Neuronal stem cell (in vitro differentiated cells): Measurements from ENCODE around the gene LRRC14B.
"Not testable (repeated sequence)": the region's sequence is repeated elsewhere in the genome, so short reads cannot be mapped to it uniquely, and the experiment has no call there.

Source experiments
- DNase-seq: peaks from one replicate; pipeline ENCODE4 v3.0.0-alpha.2; 2013; ENCODE audit warnings: low spot score
- H2AFZ ChIP-seq: one replicate; pipeline ENCODE4 v1.6.1; 2013; ENCODE audit warnings: mild to moderate bottlenecking, low read length, inconsistent platforms
- H2AK5ac ChIP-seq: 2 replicates; pipeline ENCODE4 v1.6.1; 2013; ENCODE audit warnings: low read depth, mild to moderate bottlenecking, inconsistent platforms, low read length, moderate library complexity, mixed read lengths
- H2BK120ac ChIP-seq: 2 replicates; pipeline ENCODE4 v1.6.1; 2013; ENCODE audit warnings: low read depth, mild to moderate bottlenecking, inconsistent platforms, low read length, moderate library complexity, mixed read lengths
- H2BK12ac ChIP-seq: one replicate; pipeline ENCODE4 v1.6.1; 2013; ENCODE audit warnings: low read length, inconsistent platforms
- H2BK15ac ChIP-seq: 2 replicates; pipeline ENCODE4 v1.6.1; 2013; ENCODE audit warnings: mild to moderate bottlenecking, low read length, inconsistent platforms, mixed read lengths
- H2BK5ac ChIP-seq: one replicate; pipeline ENCODE4 v1.6.1; 2013; ENCODE audit warnings: inconsistent platforms, mild to moderate bottlenecking, low read length, moderate library complexity
- H3K14ac ChIP-seq: one replicate; pipeline ENCODE4 v1.6.1; 2013; ENCODE audit warnings: low read length, inconsistent platforms
- H3K18ac ChIP-seq: 2 replicates; pipeline ENCODE4 v1.6.1; 2013; ENCODE audit warnings: low read length, inconsistent platforms
- H3K23ac ChIP-seq: 2 replicates; pipeline ENCODE4 v1.6.1; 2013; ENCODE audit warnings: low read depth, mild to moderate bottlenecking, mixed read lengths, low read length, inconsistent platforms; ENCODE audit not compliant: poor library complexity
- H3K27ac ChIP-seq: replicated peaks from 3 replicates; pipeline ENCODE4 v1.5.1; 2013; ENCODE audit warnings: low read length, inconsistent platforms
- H3K27me3 ChIP-seq, 3 experiments: 2 replicates each; pipeline ENCODE4 v1.6.1; 2013; ENCODE audit warnings: low read length in 3 of 3, mild to moderate bottlenecking in 2 of 3, inconsistent platforms in 1 of 3, low read depth in 1 of 3, mixed read lengths in 1 of 3, moderate library complexity in 1 of 3; ENCODE audit not compliant: control insufficient read depth in 3 of 3, insufficient read depth in 3 of 3
- H3K36me3 ChIP-seq, 2 donors: replicated peaks in 1 of 2; 2 replicates each; pipeline ENCODE4 v1.6.1; 2013; ENCODE audit warnings: low read length in 2 of 2; ENCODE audit not compliant: control insufficient read depth in 2 of 2, insufficient read depth in 2 of 2
- H3K4ac ChIP-seq: 2 replicates; pipeline ENCODE4 v1.6.1; 2013; ENCODE audit warnings: inconsistent platforms, mild to moderate bottlenecking, low read length, moderate library complexity
- H3K4me1 ChIP-seq, 2 donors: 1 replicate in 1 of 2; 2 replicates in 1 of 2; pipeline ENCODE4 v1.6.1; 2013; ENCODE audit warnings: low read length in 2 of 2, low read depth in 1 of 2; ENCODE audit not compliant: control insufficient read depth in 2 of 2, insufficient read depth in 1 of 2
- H3K4me2 ChIP-seq: one replicate; pipeline ENCODE4 v1.6.1; 2013; ENCODE audit warnings: mild to moderate bottlenecking, low read length, inconsistent platforms; ENCODE audit not compliant: insufficient read depth, poor library complexity, severe bottlenecking
- H3K4me3 ChIP-seq, 2 donors: 2 replicates each; pipeline ENCODE4 v1.5.1; 2013; ENCODE audit warnings: low read length in 2 of 2, mild to moderate bottlenecking in 2 of 2, inconsistent platforms in 1 of 2, moderate library complexity in 1 of 2
- H3K79me1 ChIP-seq: one replicate; pipeline ENCODE4 v1.6.1; 2013; ENCODE audit warnings: low read depth, mild to moderate bottlenecking, inconsistent platforms, low read length, moderate library complexity
- H3K9ac ChIP-seq: one replicate; pipeline ENCODE4 v1.6.1; 2013; ENCODE audit warnings: mild to moderate bottlenecking, low read depth, low read length, inconsistent platforms; ENCODE audit not compliant: poor library complexity
- H3K9me3 ChIP-seq, 2 donors: replicated peaks in 1 of 2; 2 replicates each; pipeline versions ENCODE3 to v1.6.1; 2013; ENCODE audit warnings: low read length in 2 of 2, mild to moderate bottlenecking in 2 of 2, inconsistent platforms in 1 of 2, low read depth in 1 of 2, mixed read lengths in 1 of 2, moderate library complexity in 1 of 2; ENCODE audit not compliant: control insufficient read depth in 2 of 2, insufficient read depth in 1 of 2
- H4K8ac ChIP-seq: one replicate; pipeline ENCODE4 v1.6.1; 2013; ENCODE audit warnings: low read depth, mild to moderate bottlenecking, inconsistent platforms, low read length, moderate library complexity
- H4K91ac ChIP-seq: one replicate; pipeline ENCODE4 v1.6.1; 2013; ENCODE audit warnings: low read length, low read depth, mild to moderate bottlenecking, inconsistent platforms; ENCODE audit not compliant: poor library complexity
- WGBS, 2 donors: extraction: QIAGEN DNeasy Blood & Tissue Kit; methylation state at CpG; one replicate each; pipeline ENCODE4 v1.1.7; 2013; ENCODE audit warnings: missing lambda C conversion rate in 2 of 2, mixed read lengths in 1 of 2; ENCODE audit not compliant: insufficient read length in 2 of 2, insufficient replicate concordance in 1 of 2; ENCODE audit errors: extremely low coverage in 2 of 2; 5-methylcytosine and 5-hydroxymethylcytosine counted together

LRRC14B gene

DNA sequence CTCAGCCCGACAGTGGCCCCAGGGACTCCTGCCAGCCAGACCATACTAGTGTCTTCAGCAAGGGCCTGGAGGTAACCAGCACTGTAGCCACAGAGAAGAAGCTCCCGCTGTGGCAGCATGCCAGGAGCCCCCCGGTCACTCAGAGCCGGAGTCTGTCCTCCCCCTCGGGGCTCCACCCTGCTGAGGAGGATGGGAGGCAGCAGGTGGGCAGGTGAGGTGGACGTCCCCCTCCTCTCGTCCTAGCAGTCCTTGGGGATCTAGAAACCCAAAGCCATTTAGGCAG is 28.0 kb upstream of the LRRC14B start:
- no peak overlapping the region for H2AK5ac ChIP-seq
- H2BK15ac ChIP-seq, result no peak overlapping the region
- H2BK120ac ChIP-seq, result no peak overlapping the region
- H3K14ac ChIP-seq, result no peak overlapping the region
- no peaks in the 10 kb centered on the region for H3K27me3 ChIP-seq
- H3K4me2 ChIP-seq, result no peak overlapping the region
- WGBS, 2 donors, result no CpG with 5 or more reads among the region's 7 CpGs
- H3K23ac ChIP-seq, result no peak overlapping the region
- no peak overlapping the region for H3K4me3 ChIP-seq
- no peak overlapping the region for H2AFZ ChIP-seq
- no peak overlapping the region for H2BK12ac ChIP-seq
- H3K9me3 ChIP-seq, result peaks cover 0 to 3% of the 10 kb centered on the region in 2 donors
- no peak overlapping the region for H4K8ac ChIP-seq
- H3K27ac ChIP-seq, result no peak overlapping the region
- no peaks in the 10 kb centered on the region for H3K79me1 ChIP-seq
- DNase-seq, result no peak
- no peak overlapping the region for H2BK5ac ChIP-seq
- peaks cover 6 to 35% of the 10 kb centered on the region in 2 donors for H3K36me3 ChIP-seq
- H3K9ac ChIP-seq, result no peak overlapping the region
- H3K4ac ChIP-seq, result no peak overlapping the region
- H3K4me1 ChIP-seq, result peaks cover 2 to 12% of the 10 kb centered on the region in 2 donors
- no peak overlapping the region for H4K91ac ChIP-seq
- H3K18ac ChIP-seq, result no peak overlapping the region

DNA sequence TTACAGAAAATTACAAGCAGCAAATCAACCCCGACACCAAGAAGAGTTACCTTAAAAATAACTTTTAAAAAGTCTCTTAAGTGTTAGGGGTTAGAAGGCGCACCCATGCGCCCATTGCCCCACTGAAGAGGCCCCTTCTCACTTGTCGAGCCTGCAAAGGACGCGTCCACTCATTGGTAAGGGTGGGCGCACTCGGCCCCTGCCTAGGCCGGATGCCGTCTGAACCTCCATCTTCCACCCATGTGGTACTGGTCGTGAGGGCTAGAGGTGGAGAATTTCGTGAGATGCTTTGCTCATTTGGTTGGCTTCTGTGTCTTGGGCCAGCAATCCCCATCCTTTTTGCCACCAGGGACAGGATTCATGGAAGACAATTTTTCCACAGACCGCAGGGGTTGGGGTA is 27.5 kb upstream of the LRRC14B start:
- H3K79me1 ChIP-seq, result no peaks in the 10 kb centered on the region

DNA sequence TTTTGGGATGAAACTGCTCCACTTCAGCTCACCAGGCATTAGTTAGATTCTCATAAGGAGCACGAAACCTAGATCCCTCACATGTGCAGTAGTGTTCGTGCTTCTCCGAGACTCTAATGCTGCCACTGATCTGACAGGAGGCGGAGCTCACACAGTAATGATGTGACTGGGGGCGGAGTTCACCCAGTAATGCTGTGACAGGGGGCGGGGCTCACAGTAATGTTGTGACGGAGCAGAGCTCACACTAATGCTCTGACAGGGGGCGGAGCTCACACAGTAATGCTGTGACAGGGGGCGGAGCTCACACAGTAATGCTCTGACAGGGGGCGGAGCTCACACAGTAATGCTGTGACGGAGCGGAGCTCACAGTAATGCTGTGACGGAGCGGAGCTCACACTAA is 27.1 kb upstream of the LRRC14B start:
- no peak for DNase-seq
- H3K4ac ChIP-seq, result no peak overlapping the region
- peak overlapping the region; percentile 76 for H4K8ac ChIP-seq
- no peaks in the 10 kb centered on the region for H3K27me3 ChIP-seq
- no peak overlapping the region for H2BK15ac ChIP-seq
- H3K36me3 ChIP-seq, result peaks cover 3 to 33% of the 10 kb centered on the region in 2 donors
- H3K79me1 ChIP-seq, result no peaks in the 10 kb centered on the region
- no peak overlapping the region for H2AK5ac ChIP-seq
- no peak overlapping the region for H2BK5ac ChIP-seq
- H3K4me3 ChIP-seq, result no peak overlapping the region
- H3K18ac ChIP-seq, result no peak overlapping the region
- no peak overlapping the region for H4K91ac ChIP-seq
- peak overlapping the region; percentile 49 for H3K27ac ChIP-seq
- H3K9ac ChIP-seq, result no peak overlapping the region
- H3K9me3 ChIP-seq, result peaks cover 0 to 3% of the 10 kb centered on the region in 2 donors
- H3K4me2 ChIP-seq, result no peak overlapping the region
- no peak overlapping the region for H3K23ac ChIP-seq
- no CpG with 5 or more reads among the region's 14 CpGs for WGBS, 2 donors
- H3K4me1 ChIP-seq, result peaks cover 2 to 16% of the 10 kb centered on the region in 2 donors
- H2BK12ac ChIP-seq, result no peak overlapping the region
- H2AFZ ChIP-seq, result no peak overlapping the region
- no peak overlapping the region for H2BK120ac ChIP-seq
- no peak overlapping the region for H3K14ac ChIP-seq

More for the DNA sequence above, 27.5 kb upstream of the LRRC14B start:
- no peak overlapping the region for H4K8ac ChIP-seq
- H2BK12ac ChIP-seq, result no peak overlapping the region
- H2AFZ ChIP-seq, result no peak overlapping the region
- no peak overlapping the region for H3K4me3 ChIP-seq
- peak overlapping the region; percentile 49 for H3K27ac ChIP-seq
- no peak overlapping the region for H2BK5ac ChIP-seq
- H2BK120ac ChIP-seq, result no peak overlapping the region
- no peaks in the 10 kb centered on the region for H3K27me3 ChIP-seq
- H3K23ac ChIP-seq, result peak overlapping the region; percentile 69
- no peak overlapping the region for H2BK15ac ChIP-seq
- H2AK5ac ChIP-seq, result no peak overlapping the region
- H3K14ac ChIP-seq, result no peak overlapping the region
- H3K9me3 ChIP-seq, result peaks cover 0 to 3% of the 10 kb centered on the region in 2 donors
- no peak for DNase-seq
- H3K18ac ChIP-seq, result no peak overlapping the region
- H3K9ac ChIP-seq, result no peak overlapping the region
- WGBS, 2 donors, result no CpG with 5 or more reads among the region's 13 CpGs
- no peak overlapping the region for H3K4ac ChIP-seq
- no peak overlapping the region for H3K4me2 ChIP-seq
- peaks cover 5 to 32% of the 10 kb centered on the region in 2 donors for H3K36me3 ChIP-seq
- H3K4me1 ChIP-seq, result peaks cover 2 to 12% of the 10 kb centered on the region in 2 donors
- H4K91ac ChIP-seq, result no peak overlapping the region

DNA sequence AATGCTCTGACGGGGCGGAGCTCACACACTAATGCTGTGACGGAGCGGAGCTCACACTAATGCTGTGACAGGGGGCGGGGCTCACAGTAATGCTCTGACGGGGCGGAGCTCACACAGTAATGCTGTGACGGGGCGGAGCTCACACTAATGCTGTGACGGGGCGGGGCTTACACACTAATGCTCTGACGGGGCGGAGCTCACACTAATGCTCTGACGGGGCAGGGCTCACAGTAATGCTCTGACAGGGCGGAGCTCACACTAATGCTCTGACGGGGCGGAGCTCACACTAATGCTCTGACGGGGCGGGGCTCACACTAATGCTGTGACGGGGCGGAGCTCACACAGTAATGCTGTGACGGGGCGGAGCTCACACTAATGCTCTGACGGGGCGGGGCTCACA is 26.5 kb upstream of the LRRC14B start:
- peaks cover 2 to 22% of the 10 kb centered on the region in 2 donors for H3K4me1 ChIP-seq
- not testable (repeated sequence) for H3K4me2 ChIP-seq, H3K14ac ChIP-seq, H3K9me3 ChIP-seq, H3K9ac ChIP-seq, H2AFZ ChIP-seq, H4K91ac ChIP-seq, DNase-seq, H2AK5ac ChIP-seq, H2BK5ac ChIP-seq, H3K23ac ChIP-seq, H3K4me3 ChIP-seq, H2BK12ac ChIP-seq, H2BK120ac ChIP-seq, H3K4ac ChIP-seq, H2BK15ac ChIP-seq, H3K27ac ChIP-seq, H3K18ac ChIP-seq, H3K27me3 ChIP-seq, H3K79me1 ChIP-seq
- peaks cover 3 to 33% of the 10 kb centered on the region in 2 donors for H3K36me3 ChIP-seq
- no CpG with 5 or more reads among the region's 25 CpGs for WGBS, 2 donors
- H4K8ac ChIP-seq, result peak overlapping the region; percentile 76
